Peyer's patch (tissue), 4 donors: ENCODE measurements around the gene FAHD2B. TPM values are rescaled to one million over a fixed set of nuclear protein-coding genes. Genes with fewer than 3 reads are reported as not detected.
"Not testable (repeated sequence)": the region's sequence is repeated elsewhere in the genome, so short reads cannot be mapped to it uniquely, and the experiment has no call there.

ENCODE experiments used
- DNase-seq, 3 donors: peaks; one replicate each; pipeline ENCODE4 v3.0.0-alpha.2; 2017 to 2019
- H3K27ac ChIP-seq, 4 donors: fragments of 200-600 bp; sonication (generic); one replicate each; pipeline ENCODE4 v1.5.1; 2016 to 2019
- H3K27me3 ChIP-seq, 2 donors: fragments of 200-600 bp; sonication (generic); one replicate each; pipeline ENCODE4 v1.5.1; 2019
- H3K36me3 ChIP-seq, 3 donors: fragments of 200-600 bp; sonication (generic); one replicate each; pipeline ENCODE4 v1.5.1; 2016 to 2019
- H3K4me1 ChIP-seq, 4 donors: fragments of 200-600 bp; sonication (generic); one replicate each; pipeline ENCODE4 v1.5.1; 2016 to 2019
- H3K4me3 ChIP-seq, 4 donors: fragments of 200-600 bp; sonication (generic); 1 replicate in 3 of 4; 2 replicates in 1 of 4; pipeline ENCODE4 v1.5.1; 2016 to 2019; ENCODE audit warnings: mild to moderate bottlenecking in 1 of 4
- H3K9me3 ChIP-seq, 4 donors: fragments of 200-600 bp; sonication (generic); one replicate each; pipeline ENCODE4 v1.5.1; 2016 to 2019; ENCODE audit warnings: mild to moderate bottlenecking in 1 of 4
- POLR2A ChIP-seq, 2 donors: fragments of 450-650 bp; IDR thresholded peaks; one replicate each; pipeline ENCODE4 v1.5.1; 2017; ENCODE audit warnings: antibody characterized with exemption in 2 of 2, mild to moderate bottlenecking in 2 of 2, moderate library complexity in 2 of 2
- total RNA-seq, 4 donors: library from RNA; depleted of rRNA; stranded (reverse); fragments of >200 nt; gene quantifications; one replicate each; pipeline ENCODE4 v1.1.0, GENCODE V29; 2016
- TF ChIP-seq, protein P1 (sequence below), 6 experiments: fragments of 450-650 bp in 4 of 6; fragments of 200-600 bp in 2 of 6; sonication (generic) in 1 of 6; IDR thresholded peaks; one replicate each; pipeline ENCODE4 v1.5.1; 2017 to 2019; ENCODE audit warnings: antibody characterized with exemption in 6 of 6, mild to moderate bottlenecking in 3 of 6, moderate library complexity in 1 of 6

The FAHD2B gene
- total RNA-seq, 4 donors from 2014 or later: 0.88 to 6.6 (median 3.9) TPM; not detected in 1

DNA sequence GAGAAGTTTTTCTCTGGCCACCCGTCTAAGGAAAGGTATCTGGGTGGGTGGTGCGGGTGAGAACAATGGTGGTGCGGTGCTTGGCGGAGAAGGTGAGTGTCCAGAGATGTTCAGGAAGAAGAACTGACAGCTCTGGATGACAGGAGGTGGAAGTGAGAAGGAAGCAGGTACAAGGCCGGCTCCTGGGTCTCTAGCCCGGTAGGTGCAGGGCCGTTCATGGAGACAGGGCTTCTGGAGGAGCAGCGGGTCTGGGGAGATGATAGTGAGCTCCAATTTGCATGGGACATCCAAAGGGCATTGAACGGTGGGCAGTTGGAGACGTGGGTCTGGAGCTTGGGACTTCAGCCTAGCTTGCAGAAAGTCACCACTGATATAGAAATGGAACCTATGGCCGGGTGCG is 979 bp upstream of the FAHD2B start:
- H3K27ac ChIP-seq: no peak overlapping the region
- no peak for DNase-seq
- TF ChIP-seq POLR2A (IDR thresholded peaks at IDR 0.05): no peak
- TF ChIP-seq, protein P1, sequence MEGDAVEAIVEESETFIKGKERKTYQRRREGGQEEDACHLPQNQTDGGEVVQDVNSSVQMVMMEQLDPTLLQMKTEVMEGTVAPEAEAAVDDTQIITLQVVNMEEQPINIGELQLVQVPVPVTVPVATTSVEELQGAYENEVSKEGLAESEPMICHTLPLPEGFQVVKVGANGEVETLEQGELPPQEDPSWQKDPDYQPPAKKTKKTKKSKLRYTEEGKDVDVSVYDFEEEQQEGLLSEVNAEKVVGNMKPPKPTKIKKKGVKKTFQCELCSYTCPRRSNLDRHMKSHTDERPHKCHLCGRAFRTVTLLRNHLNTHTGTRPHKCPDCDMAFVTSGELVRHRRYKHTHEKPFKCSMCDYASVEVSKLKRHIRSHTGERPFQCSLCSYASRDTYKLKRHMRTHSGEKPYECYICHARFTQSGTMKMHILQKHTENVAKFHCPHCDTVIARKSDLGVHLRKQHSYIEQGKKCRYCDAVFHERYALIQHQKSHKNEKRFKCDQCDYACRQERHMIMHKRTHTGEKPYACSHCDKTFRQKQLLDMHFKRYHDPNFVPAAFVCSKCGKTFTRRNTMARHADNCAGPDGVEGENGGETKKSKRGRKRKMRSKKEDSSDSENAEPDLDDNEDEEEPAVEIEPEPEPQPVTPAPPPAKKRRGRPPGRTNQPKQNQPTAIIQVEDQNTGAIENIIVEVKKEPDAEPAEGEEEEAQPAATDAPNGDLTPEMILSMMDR (IDR thresholded peaks at IDR 0.05): no peak
- H3K27me3 ChIP-seq: no peaks in the 10 kb centered on the region
- H3K4me3 ChIP-seq: no peak overlapping the region
- H3K36me3 ChIP-seq: no peaks in the 10 kb centered on the region
- peaks cover 0 to 7% (median 0%) of the 10 kb centered on the region in 4 donors for H3K4me1 ChIP-seq
- H3K9me3 ChIP-seq: no peaks in the 10 kb centered on the region

DNA sequence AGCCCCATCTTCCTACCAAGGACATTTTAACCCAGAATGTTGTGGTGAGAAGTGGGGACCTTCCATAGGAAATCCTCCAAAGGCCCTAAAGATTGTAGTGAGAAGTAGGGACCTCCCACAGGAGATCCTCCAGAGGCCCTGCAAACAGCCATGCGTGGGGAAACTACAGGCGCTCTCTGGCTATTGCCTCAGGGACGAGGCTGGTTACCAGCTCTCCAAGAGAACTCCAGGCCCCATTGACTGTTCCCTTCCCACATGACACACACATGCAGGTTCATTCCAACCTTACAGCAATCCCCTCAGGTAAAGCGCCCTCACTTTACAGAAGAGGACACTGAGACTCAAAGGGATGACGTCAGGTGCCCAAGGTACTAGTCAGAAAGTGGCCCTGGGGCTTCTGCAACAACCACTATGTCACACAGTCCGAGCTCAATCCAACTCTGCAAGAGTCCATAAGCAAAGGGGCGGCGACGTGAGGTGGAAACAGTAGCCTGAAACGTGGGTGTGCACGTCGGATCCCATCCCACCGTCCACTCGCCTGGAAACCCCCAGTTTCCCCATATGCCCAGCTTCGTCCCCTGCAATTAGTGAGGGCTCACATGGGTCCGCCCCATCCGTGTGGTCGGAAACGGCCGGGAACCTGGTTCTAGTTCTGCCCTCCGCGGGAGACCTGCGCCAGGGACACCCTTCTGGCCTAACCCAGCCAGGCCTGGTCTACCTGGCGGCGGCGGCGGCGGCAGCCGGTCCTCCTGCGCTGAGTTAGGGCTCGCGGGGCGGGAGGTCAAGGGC is 505 bp downstream of the FAHD2B start:
- H3K4me1 ChIP-seq, H3K27me3 ChIP-seq, DNase-seq, H3K27ac ChIP-seq, H3K36me3 ChIP-seq, H3K9me3 ChIP-seq: not testable (repeated sequence)
- H3K4me3 ChIP-seq: peak overlapping the region in 1 of 4 donors; percentile 52

DNA sequence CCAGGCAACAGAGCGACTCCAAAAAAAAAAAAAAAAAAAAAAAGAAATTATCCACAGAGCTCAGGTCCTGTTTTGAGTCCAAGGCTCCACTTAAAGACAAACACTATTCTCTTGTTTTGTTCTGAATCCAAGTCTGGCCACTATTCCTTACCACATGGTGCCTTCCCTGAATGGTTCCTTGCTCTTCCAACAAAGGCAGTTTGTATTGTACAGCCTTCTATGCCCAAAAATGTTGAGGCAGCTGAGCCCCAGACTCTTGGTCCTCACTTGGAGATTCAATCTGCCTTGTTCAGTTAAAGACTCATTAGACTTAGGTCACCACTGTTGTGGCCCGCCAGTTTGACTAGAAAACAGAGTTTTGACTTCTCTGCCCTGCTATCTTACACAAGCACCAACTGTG is 1.7 kb downstream of the FAHD2B start:
- not testable (repeated sequence) for H3K36me3 ChIP-seq, H3K4me1 ChIP-seq, H3K4me3 ChIP-seq, H3K27ac ChIP-seq, H3K27me3 ChIP-seq, H3K9me3 ChIP-seq, DNase-seq

DNA sequence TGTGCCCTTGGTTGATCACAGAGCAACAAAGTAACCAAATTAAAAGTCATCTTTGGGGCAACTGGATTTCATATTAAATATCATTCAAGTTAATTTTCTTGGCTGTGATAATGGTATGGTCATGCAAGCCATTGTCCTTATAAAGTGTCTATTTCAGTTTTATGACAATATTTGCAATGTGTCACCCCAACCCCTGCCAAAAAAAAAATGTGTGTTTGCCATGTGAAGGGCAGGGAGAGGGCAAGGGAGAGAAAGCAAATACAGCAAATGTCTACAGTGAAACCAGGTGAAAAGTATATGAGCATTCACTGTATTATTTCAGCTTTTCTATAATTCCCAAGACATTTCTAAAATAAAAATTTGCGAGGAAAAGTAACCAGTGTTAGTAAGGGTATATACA is 6.0 kb downstream of the FAHD2B start:
- not testable (repeated sequence) for H3K27me3 ChIP-seq, H3K27ac ChIP-seq, H3K9me3 ChIP-seq, H3K4me3 ChIP-seq, H3K4me1 ChIP-seq, DNase-seq, H3K36me3 ChIP-seq

GRCh38 chr2:97085093-97085492 is 9.6 kb downstream of the FAHD2B start:
- not testable (repeated sequence) for H3K36me3 ChIP-seq, H3K27me3 ChIP-seq, H3K9me3 ChIP-seq, H3K4me3 ChIP-seq, H3K4me1 ChIP-seq, H3K27ac ChIP-seq, DNase-seq

DNA sequence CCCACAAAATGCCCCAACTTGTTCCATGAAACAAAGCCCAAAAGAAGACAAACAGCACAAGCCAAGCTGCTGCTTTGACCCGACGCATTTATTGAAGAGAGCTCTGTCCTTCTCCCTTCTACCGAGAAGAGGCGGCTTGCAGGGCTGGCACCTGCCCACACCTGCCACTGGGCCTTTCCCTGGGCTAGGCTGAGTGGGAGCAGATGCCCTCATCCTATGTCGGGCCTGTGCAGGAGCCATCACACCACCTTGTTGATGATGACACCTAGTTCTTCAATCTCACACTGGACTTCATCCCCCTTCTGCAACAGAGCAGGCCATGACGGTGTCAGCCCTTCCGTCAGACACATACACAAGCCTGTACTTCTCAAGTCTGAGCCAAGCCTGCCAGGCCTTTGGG is 11.2 kb downstream of the FAHD2B start:
- not testable (repeated sequence) for H3K27ac ChIP-seq, DNase-seq

DNA sequence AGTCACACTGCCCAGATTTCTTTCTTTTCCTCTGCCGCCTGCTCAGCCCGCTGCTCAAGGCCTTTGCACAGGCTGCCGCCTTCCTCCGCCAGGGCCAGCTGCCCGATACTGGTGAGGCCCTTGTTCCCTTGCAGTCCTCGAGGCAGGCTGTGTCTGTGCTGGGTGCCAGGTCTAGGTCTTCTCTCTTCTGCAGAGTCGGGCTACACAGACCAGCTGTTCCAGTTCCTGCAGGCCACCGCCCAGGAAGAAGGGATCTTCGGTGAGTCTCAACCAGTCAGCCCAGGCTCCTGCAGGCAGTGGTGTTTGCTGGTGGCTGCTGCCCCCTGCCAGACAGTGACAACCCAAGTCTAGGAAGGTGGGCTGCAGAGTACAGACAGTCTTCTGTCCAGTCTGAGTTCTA is 12.5 kb downstream of the FAHD2B start:
- H3K27me3 ChIP-seq, H3K36me3 ChIP-seq, DNase-seq, H3K9me3 ChIP-seq, H3K4me3 ChIP-seq, H3K4me1 ChIP-seq, H3K27ac ChIP-seq: not testable (repeated sequence)

More for the DNA sequence above, 11.2 kb downstream of the FAHD2B start:
- H3K4me1 ChIP-seq, H3K9me3 ChIP-seq, H3K27me3 ChIP-seq, H3K36me3 ChIP-seq, H3K4me3 ChIP-seq: not testable (repeated sequence)

DNA sequence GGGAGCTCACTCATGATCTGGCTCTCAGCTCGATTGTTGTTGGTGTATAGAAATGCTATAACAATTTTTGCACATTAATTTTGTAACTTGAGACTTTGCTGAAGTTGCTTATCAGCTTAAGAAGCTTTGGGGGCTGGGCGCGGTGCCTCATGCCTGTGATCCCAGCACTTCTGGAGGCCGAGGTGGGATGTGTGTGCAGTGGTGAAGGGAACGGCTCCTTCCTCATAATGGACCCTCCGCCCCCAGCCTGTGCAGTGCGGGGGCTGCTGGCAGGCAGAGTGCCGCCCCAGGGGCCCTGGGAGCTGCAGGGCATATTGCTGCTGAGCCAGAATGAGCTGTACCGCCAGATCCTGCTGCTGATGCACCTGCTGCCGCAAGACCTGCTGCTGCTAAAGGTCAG is 13.8 kb downstream of the FAHD2B start:
- DNase-seq, H3K4me1 ChIP-seq, H3K27ac ChIP-seq: not testable (repeated sequence)

GRCh38 chr2:97077213-97077612 is 17.5 kb downstream of the FAHD2B start:
- H3K27me3 ChIP-seq, H3K4me3 ChIP-seq, H3K4me1 ChIP-seq, DNase-seq, H3K27ac ChIP-seq, H3K36me3 ChIP-seq, H3K9me3 ChIP-seq: not testable (repeated sequence)

More for the DNA sequence above, 13.8 kb downstream of the FAHD2B start:
- H3K4me3 ChIP-seq, H3K36me3 ChIP-seq, H3K27me3 ChIP-seq, H3K9me3 ChIP-seq: not testable (repeated sequence)

- not testable (repeated sequence) for H3K4me1 ChIP-seq, H3K4me3 ChIP-seq, DNase-seq, H3K27ac ChIP-seq, H3K36me3 ChIP-seq, H3K27me3 ChIP-seq, H3K9me3 ChIP-seq
Observed at GRCh38 chr2:97070915-97071314, 23.8 kb downstream of the FAHD2B start.

- not testable (repeated sequence) for H3K9me3 ChIP-seq, H3K36me3 ChIP-seq, H3K4me1 ChIP-seq, H3K27me3 ChIP-seq, H3K27ac ChIP-seq, H3K4me3 ChIP-seq, DNase-seq
Observed at GRCh38 chr2:97068722-97069121, 26.0 kb downstream of the FAHD2B start.
